GM23248 (cell line): ENCODE measurements around the gene PSMB7.

Experiments
- EZH2 ChIP-seq: fragments of 200-600 bp; sonication (generic); IDR thresholded peaks from 2 replicates; pipeline ENCODE4 v1.6.1; 2018; ENCODE audit warnings: antibody characterized with exemption, mild to moderate bottlenecking; ENCODE audit not compliant: insufficient read depth, poor library complexity, severe bottlenecking
- EZH2phosphoT487 ChIP-seq: fragments of 200-600 bp; sonication (generic); IDR thresholded peaks from 2 replicates; pipeline ENCODE4 v1.6.1; 2018; ENCODE audit warnings: antibody characterized with exemption, moderate library complexity, mild to moderate bottlenecking, low read depth; ENCODE audit not compliant: insufficient read depth

DNA sequence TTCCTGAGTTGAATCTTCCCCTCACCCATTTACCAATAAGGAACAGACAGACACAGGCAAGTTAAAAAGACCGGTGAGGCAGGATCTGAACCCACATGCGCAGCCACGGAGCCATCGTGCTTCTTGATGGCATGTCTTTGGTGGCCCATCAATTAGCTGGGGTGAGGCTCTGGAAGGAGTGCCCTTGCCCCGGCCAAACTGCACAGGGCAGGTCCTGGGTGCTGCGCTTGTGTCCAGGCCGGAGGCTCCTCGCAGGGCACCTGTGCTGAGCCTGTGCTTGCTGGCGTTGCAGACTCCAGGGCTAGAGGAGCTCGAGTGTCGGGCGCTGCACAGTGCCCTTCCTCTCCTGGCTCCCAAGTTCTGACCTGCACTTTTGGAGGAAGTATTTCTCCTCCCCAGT lies 66.4 kb downstream of the PSMB7 start:
- TF ChIP-seq EZH2 (no peak), EZH2phosphoT487 (no peak)
